WTC11 (cell line): ENCODE data around the gene CDIP1. TPM values are rescaled to one million over a fixed set of nuclear protein-coding genes. Genes with fewer than 3 reads are reported as not detected.

ENCODE experiments used
- ATAC-seq: fragments of 200-7000 bp; cut with Tn5 transposase; 2 replicates; pipeline ENCODE4 v1.10.0; 2021; ENCODE audit warnings: mild to moderate bottlenecking, moderate library complexity
- CTCF ChIA-PET: fragments of 300-600 bp; sonication (Branson Sonifier 250); formaldehyde crosslinking; loops from one replicate; lab custom pipeline; 2021; ENCODE audit warnings: antibody characterized with exemption; lab: Charles Lee
- POLR2A ChIA-PET: fragments of 350-600 bp; sonication (Branson Sonifier 250); formaldehyde crosslinking; loops from one replicate; lab custom pipeline; 2021; ENCODE audit warnings: antibody characterized with exemption; lab: Charles Lee
- DNase-seq: peaks from one replicate; pipeline ENCODE4 v3.0.0; 2021; ENCODE audit warnings: low spot score
- H3K27ac Mint-ChIP-seq: 2 replicates; pipeline ENCODE4 v1.8.0; 2021; ENCODE audit warnings: mixed read lengths
- H3K27me3 Mint-ChIP-seq: 2 replicates; pipeline ENCODE4 v1.8.0; 2021; ENCODE audit warnings: low read depth, mild to moderate bottlenecking, moderate library complexity, mixed read lengths
- H3K36me3 Mint-ChIP-seq: 2 replicates; pipeline ENCODE4 v1.8.0; 2021; ENCODE audit warnings: mixed read lengths
- H3K4me1 Mint-ChIP-seq: 2 replicates; pipeline ENCODE4 v1.8.0; 2022; ENCODE audit warnings: mixed read lengths
- H3K4me3 Mint-ChIP-seq: 2 replicates; pipeline ENCODE4 v1.8.0; 2021; ENCODE audit warnings: mild to moderate bottlenecking, moderate library complexity, mixed read lengths
- H3K9me3 Mint-ChIP-seq: 2 replicates; pipeline ENCODE4 v1.8.0; 2021; ENCODE audit warnings: mixed read lengths
- CBFB ChIP-seq: sonication (generic); formaldehyde crosslinking; IDR thresholded peaks from 2 replicates; pipeline ENCODE4 v1.8.1; 2022; ENCODE audit warnings: mild to moderate bottlenecking, low read depth, missing genetic modification reagents
- CREM ChIP-seq: sonication (generic); formaldehyde crosslinking; IDR thresholded peaks from 2 replicates; pipeline ENCODE4 v1.8.1; 2022; ENCODE audit warnings: mild to moderate bottlenecking, missing genetic modification reagents, moderate library complexity
- MXD4 ChIP-seq: fragments of 250-450 bp; sonication (Bioruptor Pico); IDR thresholded peaks from 2 replicates; pipeline ENCODE4 v1.8.0; 2021; ENCODE audit warnings: mild to moderate bottlenecking, moderate library complexity, borderline replicate concordance
- NFATC4 ChIP-seq: fragments of 250-450 bp; sonication (Bioruptor Pico); IDR thresholded peaks from 2 replicates; pipeline ENCODE4 v1.9.0; 2021; ENCODE audit warnings: mild to moderate bottlenecking
- NFE2L1 ChIP-seq: sonication (generic); formaldehyde crosslinking; IDR thresholded peaks from 2 replicates; pipeline ENCODE4 v1.8.1; 2023; ENCODE audit warnings: missing genetic modification reagents
- ZNF416 ChIP-seq: fragments of 250-450 bp; sonication (Bioruptor Pico); IDR thresholded peaks from 2 replicates; pipeline ENCODE4 v1.9.0; 2021; ENCODE audit warnings: mild to moderate bottlenecking, inconsistent platforms
- total RNA-seq: library from RNA; stranded (reverse); gene quantifications from 3 replicates; pipeline ENCODE4 v1.2.3, GENCODE V29; 2021
- TF ChIP-seq, protein P1 (sequence below): sonication (generic); formaldehyde crosslinking; IDR thresholded peaks from 2 replicates; pipeline ENCODE4 v1.8.0; 2023; ENCODE audit warnings: mild to moderate bottlenecking, missing genetic modification reagents
- TF ChIP-seq, protein P2 (sequence below): sonication (generic); formaldehyde crosslinking; IDR thresholded peaks from 2 replicates; pipeline ENCODE4 v1.8.1; 2022; ENCODE audit warnings: mild to moderate bottlenecking, moderate library complexity, missing genetic modification reagents
- TF ChIP-seq, protein P3 (sequence below): sonication (generic); formaldehyde crosslinking; IDR thresholded peaks from 2 replicates; pipeline ENCODE4 v1.8.0; 2022; ENCODE audit warnings: missing genetic modification reagents
- TF ChIP-seq, protein P4 (sequence below): sonication (generic); formaldehyde crosslinking; IDR thresholded peaks from 2 replicates; pipeline ENCODE4 v1.8.1; 2023; ENCODE audit warnings: mild to moderate bottlenecking, moderate library complexity, missing genetic modification reagents
- TF ChIP-seq, protein P5 (sequence below): fragments of 200-600 bp; IDR thresholded peaks from 2 replicates; pipeline ENCODE4 v1.8.0; 2022; ENCODE audit warnings: antibody characterized with exemption

Gene CDIP1
- total RNA-seq, 1 experiment from 2014 or later = 68.9 TPM

DNA sequence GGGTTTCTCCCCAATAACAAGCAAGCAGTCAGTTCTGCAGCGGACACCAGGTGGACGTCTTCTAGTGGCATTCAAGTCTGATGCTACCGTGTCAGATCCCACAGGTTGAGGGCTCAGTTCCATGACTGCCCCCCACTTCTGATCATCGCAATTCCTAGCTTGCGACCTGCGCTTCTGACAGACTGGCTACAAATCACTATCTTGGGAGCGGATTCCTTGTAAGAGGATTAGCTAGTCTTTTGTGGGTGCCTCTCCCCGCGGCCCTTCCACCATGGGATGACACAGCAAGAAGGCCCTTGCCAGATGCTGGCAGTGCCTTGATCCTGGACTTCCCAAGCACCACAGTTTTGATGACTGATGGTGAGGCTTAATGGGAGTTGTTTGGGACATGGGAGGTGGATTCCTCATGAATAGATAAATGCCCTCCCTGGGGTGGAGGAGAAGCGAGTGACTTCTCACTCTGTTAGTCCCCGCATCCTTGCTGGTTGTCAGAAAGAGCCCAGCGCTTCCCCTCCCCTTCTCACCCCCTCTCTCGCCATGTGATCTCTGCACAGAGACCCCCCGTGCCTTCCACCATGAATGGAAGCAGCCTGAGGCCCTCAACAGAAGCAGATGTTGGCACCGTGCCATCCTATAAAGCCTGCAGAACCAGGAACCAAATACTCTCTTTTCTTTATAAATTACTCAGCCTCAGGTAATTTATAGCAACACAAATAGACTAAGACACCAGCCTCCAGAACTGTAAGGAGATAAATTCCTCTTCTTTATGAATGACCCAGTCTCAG lies 19.1 kb downstream of the CDIP1 start (continued):
- TF ChIP-seq CBFB (CRISPR knock-in tag) = no peak
- TF ChIP-seq ZNF416 (CRISPR knock-in tag) = no peak
- TF ChIP-seq, protein P1, sequence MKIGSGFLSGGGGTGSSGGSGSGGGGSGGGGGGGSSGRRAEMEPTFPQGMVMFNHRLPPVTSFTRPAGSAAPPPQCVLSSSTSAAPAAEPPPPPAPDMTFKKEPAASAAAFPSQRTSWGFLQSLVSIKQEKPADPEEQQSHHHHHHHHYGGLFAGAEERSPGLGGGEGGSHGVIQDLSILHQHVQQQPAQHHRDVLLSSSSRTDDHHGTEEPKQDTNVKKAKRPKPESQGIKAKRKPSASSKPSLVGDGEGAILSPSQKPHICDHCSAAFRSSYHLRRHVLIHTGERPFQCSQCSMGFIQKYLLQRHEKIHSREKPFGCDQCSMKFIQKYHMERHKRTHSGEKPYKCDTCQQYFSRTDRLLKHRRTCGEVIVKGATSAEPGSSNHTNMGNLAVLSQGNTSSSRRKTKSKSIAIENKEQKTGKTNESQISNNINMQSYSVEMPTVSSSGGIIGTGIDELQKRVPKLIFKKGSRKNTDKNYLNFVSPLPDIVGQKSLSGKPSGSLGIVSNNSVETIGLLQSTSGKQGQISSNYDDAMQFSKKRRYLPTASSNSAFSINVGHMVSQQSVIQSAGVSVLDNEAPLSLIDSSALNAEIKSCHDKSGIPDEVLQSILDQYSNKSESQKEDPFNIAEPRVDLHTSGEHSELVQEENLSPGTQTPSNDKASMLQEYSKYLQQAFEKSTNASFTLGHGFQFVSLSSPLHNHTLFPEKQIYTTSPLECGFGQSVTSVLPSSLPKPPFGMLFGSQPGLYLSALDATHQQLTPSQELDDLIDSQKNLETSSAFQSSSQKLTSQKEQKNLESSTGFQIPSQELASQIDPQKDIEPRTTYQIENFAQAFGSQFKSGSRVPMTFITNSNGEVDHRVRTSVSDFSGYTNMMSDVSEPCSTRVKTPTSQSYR = no peak
- no peak for TF ChIP-seq CREM (CRISPR knock-in tag)
- TF ChIP-seq, protein P2, sequence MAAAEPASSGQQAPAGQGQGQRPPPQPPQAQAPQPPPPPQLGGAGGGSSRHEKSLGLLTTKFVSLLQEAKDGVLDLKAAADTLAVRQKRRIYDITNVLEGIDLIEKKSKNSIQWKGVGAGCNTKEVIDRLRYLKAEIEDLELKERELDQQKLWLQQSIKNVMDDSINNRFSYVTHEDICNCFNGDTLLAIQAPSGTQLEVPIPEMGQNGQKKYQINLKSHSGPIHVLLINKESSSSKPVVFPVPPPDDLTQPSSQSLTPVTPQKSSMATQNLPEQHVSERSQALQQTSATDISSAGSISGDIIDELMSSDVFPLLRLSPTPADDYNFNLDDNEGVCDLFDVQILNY = no peak
- no peak for TF ChIP-seq NFE2L1
- no peak for TF ChIP-seq NFATC4 (CRISPR knock-in tag)

DNA sequence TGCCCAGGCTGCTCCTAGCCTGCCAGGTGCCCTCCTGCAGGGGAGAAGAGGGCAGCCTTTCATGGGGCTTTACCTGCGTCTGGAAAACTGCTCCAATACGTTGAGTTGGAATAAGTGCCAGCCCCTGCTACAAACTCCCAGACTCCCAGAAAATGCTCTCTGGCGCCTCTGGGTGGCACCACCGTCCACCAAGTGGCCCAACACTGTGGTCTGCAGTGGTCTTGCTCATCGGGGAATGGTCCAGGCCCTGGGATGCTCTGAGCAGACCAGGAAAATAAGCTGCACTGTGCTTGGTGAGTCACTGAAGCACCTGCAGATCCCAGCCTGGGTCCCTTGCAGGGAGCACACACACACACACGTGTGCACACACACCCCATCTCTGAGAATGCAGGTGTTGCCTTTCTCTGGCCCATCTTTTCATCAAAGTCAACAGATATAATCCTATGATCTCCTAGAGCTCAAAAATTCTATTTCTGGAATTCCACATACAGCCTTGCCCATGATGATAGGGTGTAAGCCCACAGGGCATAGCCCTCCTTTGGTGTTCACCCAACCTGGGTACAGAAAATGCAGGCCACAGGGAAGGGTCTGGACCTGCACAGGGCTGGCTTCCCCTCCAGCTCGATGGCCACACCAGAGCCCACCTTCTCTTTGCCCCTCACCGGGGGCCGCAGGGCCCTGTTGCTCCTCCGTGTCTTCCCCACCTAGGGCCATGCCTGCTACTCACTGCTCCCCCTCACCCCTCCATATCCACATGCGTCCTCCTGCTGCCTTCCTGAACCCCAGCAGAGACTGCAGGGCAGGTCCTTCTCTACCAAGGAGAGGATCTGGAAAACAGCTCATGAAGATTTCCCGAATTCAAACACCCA lies 20.5 kb downstream of the CDIP1 start:
- DNase-seq (peak; percentile 80), ATAC-seq (peak; percentile 89)
- no peaks in the 10 kb centered on the region for H3K27me3 Mint-ChIP-seq
- ChIA-PET POLR2A (interaction anchor here (0.7 to 1.2 kb wide), 4 partner anchors 12 to 99 kb away, joined by 3 to 6 read pairs (median 4); no protein-coding TSS in a partner anchor), CTCF (interaction anchor here (0.5 to 2.7 kb wide), 36 partner anchors 10 to 438 kb away, joined by 3 to 115 read pairs (median 7); partner anchors contain the start of genes ANKS3, C16orf96, CDIP1 and DNAAF8)
- H3K36me3 Mint-ChIP-seq = no peaks in the 10 kb centered on the region
- H3K4me1 Mint-ChIP-seq = peaks cover 43% of the 10 kb centered on the region
- peak overlapping the region; percentile 80 for H3K27ac Mint-ChIP-seq
- H3K4me3 Mint-ChIP-seq = no peak overlapping the region
- no peaks in the 10 kb centered on the region for H3K9me3 Mint-ChIP-seq
- TF ChIP-seq, protein P3, sequence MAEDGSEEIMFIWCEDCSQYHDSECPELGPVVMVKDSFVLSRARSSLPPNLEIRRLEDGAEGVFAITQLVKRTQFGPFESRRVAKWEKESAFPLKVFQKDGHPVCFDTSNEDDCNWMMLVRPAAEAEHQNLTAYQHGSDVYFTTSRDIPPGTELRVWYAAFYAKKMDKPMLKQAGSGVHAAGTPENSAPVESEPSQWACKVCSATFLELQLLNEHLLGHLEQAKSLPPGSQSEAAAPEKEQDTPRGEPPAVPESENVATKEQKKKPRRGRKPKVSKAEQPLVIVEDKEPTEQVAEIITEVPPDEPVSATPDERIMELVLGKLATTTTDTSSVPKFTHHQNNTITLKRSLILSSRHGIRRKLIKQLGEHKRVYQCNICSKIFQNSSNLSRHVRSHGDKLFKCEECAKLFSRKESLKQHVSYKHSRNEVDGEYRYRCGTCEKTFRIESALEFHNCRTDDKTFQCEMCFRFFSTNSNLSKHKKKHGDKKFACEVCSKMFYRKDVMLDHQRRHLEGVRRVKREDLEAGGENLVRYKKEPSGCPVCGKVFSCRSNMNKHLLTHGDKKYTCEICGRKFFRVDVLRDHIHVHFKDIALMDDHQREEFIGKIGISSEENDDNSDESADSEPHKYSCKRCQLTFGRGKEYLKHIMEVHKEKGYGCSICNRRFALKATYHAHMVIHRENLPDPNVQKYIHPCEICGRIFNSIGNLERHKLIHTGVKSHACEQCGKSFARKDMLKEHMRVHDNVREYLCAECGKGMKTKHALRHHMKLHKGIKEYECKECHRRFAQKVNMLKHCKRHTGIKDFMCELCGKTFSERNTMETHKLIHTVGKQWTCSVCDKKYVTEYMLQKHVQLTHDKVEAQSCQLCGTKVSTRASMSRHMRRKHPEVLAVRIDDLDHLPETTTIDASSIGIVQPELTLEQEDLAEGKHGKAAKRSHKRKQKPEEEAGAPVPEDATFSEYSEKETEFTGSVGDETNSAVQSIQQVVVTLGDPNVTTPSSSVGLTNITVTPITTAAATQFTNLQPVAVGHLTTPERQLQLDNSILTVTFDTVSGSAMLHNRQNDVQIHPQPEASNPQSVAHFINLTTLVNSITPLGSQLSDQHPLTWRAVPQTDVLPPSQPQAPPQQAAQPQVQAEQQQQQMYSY = no peak
- TF ChIP-seq MXD4 = no peak
- TF ChIP-seq, protein P4, sequence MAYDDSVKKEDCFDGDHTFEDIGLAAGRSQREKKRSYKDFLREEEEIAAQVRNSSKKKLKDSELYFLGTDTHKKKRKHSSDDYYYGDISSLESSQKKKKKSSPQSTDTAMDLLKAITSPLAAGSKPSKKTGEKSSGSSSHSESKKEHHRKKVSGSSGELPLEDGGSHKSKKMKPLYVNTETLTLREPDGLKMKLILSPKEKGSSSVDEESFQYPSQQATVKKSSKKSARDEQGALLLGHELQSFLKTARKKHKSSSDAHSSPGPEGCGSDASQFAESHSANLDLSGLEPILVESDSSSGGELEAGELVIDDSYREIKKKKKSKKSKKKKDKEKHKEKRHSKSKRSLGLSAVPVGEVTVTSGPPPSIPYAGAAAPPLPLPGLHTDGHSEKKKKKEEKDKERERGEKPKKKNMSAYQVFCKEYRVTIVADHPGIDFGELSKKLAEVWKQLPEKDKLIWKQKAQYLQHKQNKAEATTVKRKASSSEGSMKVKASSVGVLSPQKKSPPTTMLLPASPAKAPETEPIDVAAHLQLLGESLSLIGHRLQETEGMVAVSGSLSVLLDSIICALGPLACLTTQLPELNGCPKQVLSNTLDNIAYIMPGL (CRISPR knock-in tag) = 0 out of 2 replicates have a peak, but pooled peaks have one; percentile 31
- TF ChIP-seq, protein P5, sequence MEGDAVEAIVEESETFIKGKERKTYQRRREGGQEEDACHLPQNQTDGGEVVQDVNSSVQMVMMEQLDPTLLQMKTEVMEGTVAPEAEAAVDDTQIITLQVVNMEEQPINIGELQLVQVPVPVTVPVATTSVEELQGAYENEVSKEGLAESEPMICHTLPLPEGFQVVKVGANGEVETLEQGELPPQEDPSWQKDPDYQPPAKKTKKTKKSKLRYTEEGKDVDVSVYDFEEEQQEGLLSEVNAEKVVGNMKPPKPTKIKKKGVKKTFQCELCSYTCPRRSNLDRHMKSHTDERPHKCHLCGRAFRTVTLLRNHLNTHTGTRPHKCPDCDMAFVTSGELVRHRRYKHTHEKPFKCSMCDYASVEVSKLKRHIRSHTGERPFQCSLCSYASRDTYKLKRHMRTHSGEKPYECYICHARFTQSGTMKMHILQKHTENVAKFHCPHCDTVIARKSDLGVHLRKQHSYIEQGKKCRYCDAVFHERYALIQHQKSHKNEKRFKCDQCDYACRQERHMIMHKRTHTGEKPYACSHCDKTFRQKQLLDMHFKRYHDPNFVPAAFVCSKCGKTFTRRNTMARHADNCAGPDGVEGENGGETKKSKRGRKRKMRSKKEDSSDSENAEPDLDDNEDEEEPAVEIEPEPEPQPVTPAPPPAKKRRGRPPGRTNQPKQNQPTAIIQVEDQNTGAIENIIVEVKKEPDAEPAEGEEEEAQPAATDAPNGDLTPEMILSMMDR = peak; percentile 62
